Osteocyte (in vitro differentiated cells): ENCODE data around the gene FOXR1. TPM values are rescaled to one million over a fixed set of nuclear protein-coding genes. Genes with fewer than 3 reads are reported as not detected.

Experiments used
- DNase-seq: peaks from one replicate; pipeline ENCODE4 v3.0.0; 2021; ENCODE audit warnings: mixed read lengths; ENCODE audit not compliant: unreplicated experiment; ENCODE audit errors: extremely low spot score
- H3K27ac Mint-ChIP-seq: one replicate; pipeline ENCODE4 v1.8.0; 2021; ENCODE audit warnings: mild to moderate bottlenecking, mixed read lengths; ENCODE audit not compliant: unreplicated experiment
- H3K27me3 Mint-ChIP-seq: one replicate; pipeline ENCODE4 v1.8.0; 2021; ENCODE audit warnings: mixed read lengths; ENCODE audit not compliant: unreplicated experiment
- H3K36me3 Mint-ChIP-seq: one replicate; pipeline ENCODE4 v1.8.0; 2021; ENCODE audit warnings: mixed read lengths; ENCODE audit not compliant: unreplicated experiment
- H3K4me1 Mint-ChIP-seq: one replicate; pipeline ENCODE4 v1.8.0; 2021; ENCODE audit warnings: mixed read lengths; ENCODE audit not compliant: unreplicated experiment
- H3K4me3 Mint-ChIP-seq: one replicate; pipeline ENCODE4 v1.8.0; 2021; ENCODE audit warnings: mild to moderate bottlenecking, moderate library complexity, mixed read lengths; ENCODE audit not compliant: unreplicated experiment
- H3K9me3 Mint-ChIP-seq: one replicate; pipeline ENCODE4 v1.8.0; 2021; ENCODE audit warnings: mixed read lengths; ENCODE audit not compliant: unreplicated experiment
- CTCF ChIP-seq: fragments of 200-600 bp; sonication (generic); IDR thresholded peaks from 2 replicates; pipeline ENCODE4 v1.5.0; 2021; ENCODE audit warnings: antibody characterized with exemption, mild to moderate bottlenecking, moderate library complexity
- total RNA-seq: library from RNA; stranded (reverse); gene quantifications from 2 replicates; pipeline ENCODE4 v1.2.1, GENCODE V29; 2021

The FOXR1 gene
- total RNA-seq, 1 donor from 2014 or later: not detected

GRCh38 chr11:118929501-118930093 is 42.0 kb upstream of the FOXR1 start:
- DNase-seq: peak; percentile 92
- Mint-ChIP-seq H3K4me1 (peaks cover 35% of the 10 kb centered on the region), H3K4me3 (peak overlapping the region; percentile 92), H3K36me3 (no peaks in the 10 kb centered on the region), H3K9me3 (no peaks in the 10 kb centered on the region), H3K27ac (peak overlapping the region; percentile 87), H3K27me3 (no peaks in the 10 kb centered on the region)
- no peak for TF ChIP-seq CTCF

GRCh38 chr11:118930094-118930712 is 41.4 kb upstream of the FOXR1 start:
- Mint-ChIP-seq H3K27ac (peak overlapping the region; percentile 87), H3K4me1 (peaks cover 35% of the 10 kb centered on the region), H3K36me3 (no peaks in the 10 kb centered on the region), H3K4me3 (peak overlapping the region; percentile 77), H3K27me3 (no peaks in the 10 kb centered on the region), H3K9me3 (no peaks in the 10 kb centered on the region)
- TF ChIP-seq CTCF: peak; percentile 92
- DNase-seq: peak; percentile 91

GRCh38 chr11:118931571-118931970 is 40.0 kb upstream of the FOXR1 start:
- Mint-ChIP-seq H3K4me1 (peaks cover 29% of the 10 kb centered on the region), H3K4me3 (no peak overlapping the region), H3K27ac (no peak overlapping the region), H3K27me3 (no peaks in the 10 kb centered on the region), H3K9me3 (no peaks in the 10 kb centered on the region), H3K36me3 (no peaks in the 10 kb centered on the region)
- TF ChIP-seq CTCF: no peak
- DNase-seq: no peak

GRCh38 chr11:118933486-118933885 is 38.1 kb upstream of the FOXR1 start:
- Mint-ChIP-seq H3K9me3 (no peaks in the 10 kb centered on the region), H3K27me3 (no peaks in the 10 kb centered on the region), H3K4me1 (peaks cover 12% of the 10 kb centered on the region), H3K4me3 (no peak overlapping the region), H3K27ac (no peak overlapping the region), H3K36me3 (no peaks in the 10 kb centered on the region)
- DNase-seq: no peak
- no peak for TF ChIP-seq CTCF

GRCh38 chr11:118935376-118935775 is 36.2 kb upstream of the FOXR1 start:
- TF ChIP-seq CTCF: no peak
- Mint-ChIP-seq H3K36me3 (no peaks in the 10 kb centered on the region), H3K4me1 (peaks cover 14% of the 10 kb centered on the region), H3K9me3 (no peaks in the 10 kb centered on the region), H3K4me3 (no peak overlapping the region), H3K27me3 (no peaks in the 10 kb centered on the region), H3K27ac (no peak overlapping the region)
- no peak for DNase-seq
